ENCODE data around the gene CBY3.

The CBY3 gene

DNA sequence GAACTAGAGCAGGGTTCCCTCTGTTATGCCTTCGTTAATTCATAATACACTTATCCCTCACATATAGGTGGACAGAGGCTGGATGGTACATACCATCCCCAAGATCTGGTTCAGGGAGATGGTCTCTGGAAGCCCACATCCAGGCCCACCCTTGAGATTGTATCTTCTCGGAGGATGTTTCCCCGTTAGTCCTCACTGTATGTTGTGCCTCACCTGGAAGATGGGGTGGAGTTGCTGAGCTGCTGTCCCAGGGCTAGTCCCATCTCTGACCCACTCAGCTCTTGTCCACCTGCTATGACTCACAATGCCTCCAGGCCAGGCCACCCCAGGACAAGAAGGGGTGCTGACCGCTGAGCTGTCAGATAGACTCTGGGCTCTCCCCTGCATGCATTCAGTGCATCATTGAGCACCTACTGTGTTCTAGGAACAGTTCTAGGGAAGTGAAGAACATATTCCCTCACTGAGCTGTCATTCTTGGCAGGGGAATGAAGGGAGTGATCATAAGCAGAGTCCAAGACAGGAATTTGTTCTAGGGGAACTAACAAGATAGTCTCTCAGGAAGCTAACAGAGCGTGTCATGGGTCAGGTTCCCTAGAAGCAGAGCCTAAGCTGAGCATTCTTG lies at the start of gene CBY3:
TSS of gene CBY3 (minus strand) at position 255 of the 622 bp plus-strand sequence. CDS start at position 139, 116 bp downstream.
- H3K4me3 ChIP-seq (ENCODE audit: low read depth, low read length), result no peak within 1 kb of the TSS
- TF ChIP-seq MAX (IDR thresholded peaks at IDR 0.05; ENCODE audit: low read depth, low read length) (no peak), POLR2A (IDR thresholded peaks at IDR 0.05; ENCODE audit: extremely low read depth, insufficient read length) (no peak), MYC (IDR thresholded peaks at IDR 0.05; ENCODE audit: low read depth, low read length) (no peak)
- TF ChIP-seq, protein P1, sequence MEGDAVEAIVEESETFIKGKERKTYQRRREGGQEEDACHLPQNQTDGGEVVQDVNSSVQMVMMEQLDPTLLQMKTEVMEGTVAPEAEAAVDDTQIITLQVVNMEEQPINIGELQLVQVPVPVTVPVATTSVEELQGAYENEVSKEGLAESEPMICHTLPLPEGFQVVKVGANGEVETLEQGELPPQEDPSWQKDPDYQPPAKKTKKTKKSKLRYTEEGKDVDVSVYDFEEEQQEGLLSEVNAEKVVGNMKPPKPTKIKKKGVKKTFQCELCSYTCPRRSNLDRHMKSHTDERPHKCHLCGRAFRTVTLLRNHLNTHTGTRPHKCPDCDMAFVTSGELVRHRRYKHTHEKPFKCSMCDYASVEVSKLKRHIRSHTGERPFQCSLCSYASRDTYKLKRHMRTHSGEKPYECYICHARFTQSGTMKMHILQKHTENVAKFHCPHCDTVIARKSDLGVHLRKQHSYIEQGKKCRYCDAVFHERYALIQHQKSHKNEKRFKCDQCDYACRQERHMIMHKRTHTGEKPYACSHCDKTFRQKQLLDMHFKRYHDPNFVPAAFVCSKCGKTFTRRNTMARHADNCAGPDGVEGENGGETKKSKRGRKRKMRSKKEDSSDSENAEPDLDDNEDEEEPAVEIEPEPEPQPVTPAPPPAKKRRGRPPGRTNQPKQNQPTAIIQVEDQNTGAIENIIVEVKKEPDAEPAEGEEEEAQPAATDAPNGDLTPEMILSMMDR (IDR thresholded peaks at IDR 0.05; ENCODE audit: low read depth, low read length), result no peak
- DNase-seq (ENCODE audit: low read depth), result no peak

DNA sequence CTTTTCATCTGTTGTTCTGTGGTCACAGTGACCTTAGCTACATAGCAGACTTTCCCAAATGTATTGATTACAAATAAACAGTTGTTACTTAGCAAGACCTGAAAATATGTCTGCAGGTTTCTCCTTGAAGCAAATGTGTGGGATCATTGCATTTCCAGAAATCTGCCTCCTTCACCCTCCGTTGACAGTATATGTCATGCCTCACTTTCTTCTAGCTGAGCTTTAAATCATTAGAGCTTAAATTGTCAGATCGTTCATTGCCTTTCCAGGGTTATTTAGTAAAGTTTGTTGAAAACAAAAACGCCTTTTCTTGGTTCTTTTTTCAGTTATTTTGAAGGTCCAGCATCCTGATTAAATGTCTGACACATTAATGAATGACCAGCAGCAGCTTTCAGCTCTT lies 49.5 kb upstream of the CBY3 start:
- DNase-seq (ENCODE audit: low read depth), result no peak
- TF ChIP-seq POLR2A (IDR thresholded peaks at IDR 0.05; ENCODE audit: extremely low read depth, insufficient read length), result no peak
- TF ChIP-seq MAX (IDR thresholded peaks at IDR 0.05; ENCODE audit: low read depth, low read length), result no peak
- TF ChIP-seq MYC (IDR thresholded peaks at IDR 0.05; ENCODE audit: low read depth, low read length), result no peak
- TF ChIP-seq, protein P1 (IDR thresholded peaks at IDR 0.05; ENCODE audit: low read depth, low read length), result no peak
- H3K4me3 ChIP-seq (ENCODE audit: low read depth, low read length), result no peak overlapping the region

DNA sequence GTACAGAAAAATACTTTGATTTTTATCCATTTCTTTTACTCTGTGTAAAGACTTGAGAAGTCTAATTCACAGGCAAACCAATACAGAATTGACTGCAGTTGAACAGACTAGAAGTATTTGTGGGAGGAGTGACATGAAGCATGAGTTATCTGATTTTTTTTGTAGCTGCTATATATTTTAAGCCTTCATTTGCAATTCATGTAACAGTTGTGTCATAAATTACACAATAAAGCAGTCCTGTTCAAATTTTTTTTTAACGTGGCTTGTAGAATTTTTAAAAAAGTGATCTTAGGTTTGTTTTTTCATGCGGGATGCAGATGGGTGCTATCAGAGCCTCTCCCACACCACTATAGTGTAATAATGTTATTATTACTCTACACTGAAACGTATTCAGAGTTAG lies 48.9 kb upstream of the CBY3 start:
- DNase-seq (ENCODE audit: low read depth), result no peak
- TF ChIP-seq, protein P1 (IDR thresholded peaks at IDR 0.05; ENCODE audit: low read depth, low read length), result no peak
- TF ChIP-seq POLR2A (IDR thresholded peaks at IDR 0.05; ENCODE audit: extremely low read depth, insufficient read length), result no peak
- no peak for TF ChIP-seq MAX (IDR thresholded peaks at IDR 0.05; ENCODE audit: low read depth, low read length)
- TF ChIP-seq MYC (IDR thresholded peaks at IDR 0.05; ENCODE audit: low read depth, low read length), result no peak
- H3K4me3 ChIP-seq (ENCODE audit: low read depth, low read length), result no peak overlapping the region

DNA sequence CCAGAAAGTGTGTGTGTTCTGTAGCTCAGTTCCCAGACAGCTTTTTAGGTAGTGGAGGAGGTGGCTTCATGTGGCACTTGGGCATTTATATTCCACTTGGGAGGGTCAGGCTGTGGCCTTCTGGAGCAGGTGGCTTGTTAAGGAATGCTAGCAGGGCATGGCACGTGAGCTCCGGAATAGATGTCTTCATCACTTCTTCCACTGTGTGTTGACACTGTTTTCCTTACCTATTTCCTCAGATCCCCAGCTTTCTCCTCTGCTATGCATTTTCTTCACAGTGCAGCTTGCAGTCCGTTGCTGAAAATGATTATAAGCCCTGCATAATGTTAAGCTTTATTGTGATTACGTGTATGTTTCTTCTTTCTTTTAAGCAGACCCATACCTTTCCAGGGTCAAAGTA lies 48.5 kb upstream of the CBY3 start:
- H3K4me3 ChIP-seq (ENCODE audit: low read depth, low read length), result no peak overlapping the region
- DNase-seq (ENCODE audit: low read depth), result no peak
- TF ChIP-seq MAX (IDR thresholded peaks at IDR 0.05; ENCODE audit: low read depth, low read length) (no peak), MYC (IDR thresholded peaks at IDR 0.05; ENCODE audit: low read depth, low read length) (no peak), POLR2A (IDR thresholded peaks at IDR 0.05; ENCODE audit: extremely low read depth, insufficient read length) (no peak)
- TF ChIP-seq, protein P1 (IDR thresholded peaks at IDR 0.05; ENCODE audit: low read depth, low read length), result no peak

DNA sequence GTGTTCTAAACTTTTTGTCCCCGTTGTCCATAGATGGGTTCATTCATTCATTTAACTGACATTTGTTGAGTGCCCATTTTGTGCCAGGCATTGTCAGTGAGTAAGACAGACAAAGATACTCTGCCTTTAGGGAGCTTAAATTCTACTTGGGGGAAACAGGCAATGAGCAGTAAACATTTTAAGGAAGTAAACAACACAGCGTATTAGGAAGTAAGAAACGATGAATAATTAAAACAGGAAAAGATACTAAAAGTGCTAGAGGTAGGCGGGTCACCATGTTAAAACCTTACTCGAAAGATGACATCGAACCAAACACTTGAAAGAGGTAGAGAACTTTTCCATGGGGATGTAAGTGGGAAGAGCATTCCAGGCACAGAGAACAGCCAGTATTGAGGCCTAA lies 46.3 kb upstream of the CBY3 start:
- no peak overlapping the region for H3K4me3 ChIP-seq (ENCODE audit: low read depth, low read length)
- TF ChIP-seq, protein P1 (IDR thresholded peaks at IDR 0.05; ENCODE audit: low read depth, low read length), result no peak
- TF ChIP-seq POLR2A (IDR thresholded peaks at IDR 0.05; ENCODE audit: extremely low read depth, insufficient read length) (no peak), MAX (IDR thresholded peaks at IDR 0.05; ENCODE audit: low read depth, low read length) (no peak), MYC (IDR thresholded peaks at IDR 0.05; ENCODE audit: low read depth, low read length) (no peak)
- no peak for DNase-seq (ENCODE audit: low read depth)
